ENCODE measurements around the gene PLK3. TPM values are rescaled to one million over a fixed set of nuclear protein-coding genes. Genes with fewer than 3 reads are reported as not detected.
A peak's percentile ranks its signal among the peaks of the same experiment; 100 is the strongest.
"Not testable (repeated sequence)": the region's sequence is repeated elsewhere in the genome, so short reads cannot be mapped to it uniquely, and the experiment has no call there.

Gene PLK3
- total RNA-seq, 1 donor from 2014 or later, result 10.0 TPM

DNA sequence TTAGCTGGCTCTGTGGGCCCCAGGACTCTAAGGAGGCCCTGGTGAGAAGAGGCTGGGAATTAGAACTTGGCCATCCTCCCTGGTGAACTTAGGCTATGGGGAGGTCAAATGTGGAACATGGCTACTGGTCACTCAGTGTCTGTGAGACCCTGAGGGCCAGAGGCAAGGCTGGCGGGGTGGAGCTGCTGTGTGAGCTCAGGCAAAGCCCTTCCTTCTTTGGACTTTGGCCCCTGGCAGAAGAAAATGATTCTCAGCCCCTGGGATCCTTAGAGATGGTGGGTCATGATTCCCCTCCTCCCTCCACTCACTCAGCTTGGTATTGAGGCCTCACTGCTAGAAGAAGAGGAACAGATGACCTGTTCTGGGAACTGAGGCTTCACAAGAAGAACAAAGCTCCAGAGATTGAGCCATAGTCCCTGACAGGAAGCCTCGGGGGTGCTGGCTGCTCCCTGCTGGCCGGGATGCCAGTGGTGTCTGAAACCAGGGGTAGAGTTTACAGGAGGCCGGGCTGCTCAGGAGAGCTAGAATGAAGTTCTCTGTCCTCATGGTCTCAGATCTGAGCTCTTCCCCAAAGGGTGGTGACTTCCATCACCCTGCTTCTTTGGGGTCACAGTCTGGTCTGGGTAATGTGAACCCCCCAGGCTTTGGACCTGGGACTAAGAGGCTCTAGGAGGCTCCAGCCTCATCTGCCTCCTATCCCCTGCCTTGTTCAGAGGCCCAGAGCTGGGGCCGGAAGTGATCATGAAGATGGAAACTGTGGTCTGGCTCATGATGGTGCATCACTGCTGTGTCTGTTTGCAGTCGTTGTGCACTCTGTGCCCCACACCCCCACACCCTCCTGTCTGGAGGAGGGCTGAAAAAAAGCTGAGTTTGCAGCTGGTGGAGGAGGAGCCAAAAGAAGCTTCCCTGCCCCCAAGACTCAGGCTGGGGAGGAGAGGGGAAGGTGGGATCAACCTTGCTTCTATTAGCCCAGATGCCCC lies 9.1 kb downstream of the PLK3 start:
- DNase-seq, result no peak

DNA sequence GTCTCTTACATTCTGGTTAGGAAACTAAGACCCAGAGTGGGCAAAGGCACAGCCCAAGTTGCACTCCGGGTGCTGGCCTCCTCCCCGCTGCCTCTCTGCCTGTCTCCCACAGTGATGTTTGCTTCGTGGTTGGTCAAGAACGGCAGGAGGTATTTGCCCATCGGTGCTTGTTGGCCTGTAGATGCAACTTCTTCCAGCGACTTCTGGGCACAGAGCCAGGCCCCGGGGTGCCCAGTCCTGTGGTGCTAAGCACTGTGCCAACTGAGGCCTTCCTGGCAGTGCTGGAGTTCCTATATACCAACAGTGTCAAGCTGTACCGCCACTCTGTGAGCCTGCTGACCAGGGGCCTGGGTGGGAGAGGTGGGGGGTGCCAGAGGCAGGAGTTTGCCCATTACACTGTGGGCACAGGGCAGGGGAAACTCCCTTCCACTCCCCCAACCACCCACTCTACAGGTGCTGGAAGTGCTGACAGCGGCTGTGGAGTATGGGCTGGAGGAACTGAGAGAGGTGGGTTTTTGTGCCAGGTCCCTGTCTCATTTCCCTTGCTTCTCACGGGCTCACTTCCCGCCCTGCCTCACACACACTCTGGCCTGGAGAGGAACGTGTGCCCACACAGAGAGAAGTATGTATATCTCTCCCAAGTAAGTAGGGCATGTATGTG lies 10.1 kb downstream of the PLK3 start:
- DNase-seq, result no peak

DNA sequence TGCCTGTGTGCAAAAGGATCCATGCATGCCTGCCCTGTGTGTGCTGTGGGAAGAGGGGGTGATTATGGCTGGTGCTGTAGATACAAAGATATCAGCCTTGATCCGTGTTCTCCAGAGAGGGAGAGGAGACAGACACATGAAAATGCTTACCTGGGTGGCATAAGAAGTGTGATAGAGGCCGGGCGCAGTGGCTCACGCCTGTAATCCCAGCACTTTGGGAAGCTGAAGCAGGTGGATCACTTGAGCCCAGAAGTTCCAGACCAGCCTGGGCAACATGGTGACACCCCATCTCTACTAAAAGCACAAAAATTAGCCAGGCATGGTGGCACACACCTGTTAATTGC lies 10.6 kb downstream of the PLK3 start:
- not testable (repeated sequence) for DNase-seq

GRCh38 chr1:44811234-44811633 lies 11.1 kb downstream of the PLK3 start:
- no peak for DNase-seq

- no peak for DNase-seq
Observed at GRCh38 chr1:44812822-44813543, 12.8 kb downstream of the PLK3 start.

DNA sequence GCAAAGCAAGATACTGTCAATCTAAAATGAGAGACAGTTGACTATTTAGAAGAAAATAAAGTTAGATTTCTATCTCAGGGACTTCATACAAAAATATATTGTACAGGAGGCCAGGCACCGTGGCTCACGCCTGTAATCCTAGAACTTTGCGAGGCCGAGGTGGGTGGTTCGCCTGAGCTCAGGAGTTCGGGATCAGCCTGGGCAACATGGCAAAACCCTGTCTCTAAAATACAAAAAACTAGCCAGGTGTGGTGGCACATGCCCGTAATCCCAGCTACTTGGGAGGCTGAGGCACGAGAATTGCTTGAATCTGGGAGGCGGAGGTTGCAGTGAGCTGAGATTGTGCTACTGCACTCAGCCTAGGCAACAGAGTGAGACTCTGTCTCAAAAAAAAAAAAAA lies 15.7 kb downstream of the PLK3 start:
- not testable (repeated sequence) for DNase-seq

GRCh38 chr1:44817307-44817706 lies 17.1 kb downstream of the PLK3 start:
- no peak for DNase-seq

- DNase-seq, result no peak
Observed at GRCh38 chr1:44817771-44818495, 17.8 kb downstream of the PLK3 start.

DNA sequence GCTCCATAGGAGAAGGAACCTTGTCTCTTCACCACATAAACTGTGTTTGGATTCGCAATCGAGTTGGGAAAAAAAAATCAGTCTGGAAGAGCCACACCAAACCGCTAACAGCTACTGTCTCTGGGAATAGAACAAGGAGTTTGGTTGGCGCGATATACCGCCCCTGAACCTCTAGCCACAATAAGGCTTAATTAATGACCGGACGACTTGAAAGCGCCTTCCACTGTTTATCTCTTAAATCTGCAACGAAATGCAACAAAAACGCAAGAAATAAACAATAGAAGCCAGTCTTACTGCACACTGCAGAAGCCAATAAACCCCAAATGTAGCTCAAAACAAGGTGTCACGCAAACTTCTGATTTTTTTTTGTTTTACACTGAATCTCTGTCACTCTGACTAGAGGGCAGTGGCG lies 19.0 kb downstream of the PLK3 start:
- no peak for DNase-seq

- peak; percentile 66 for DNase-seq
Observed at GRCh38 chr1:44819608-44820327, 19.6 kb downstream of the PLK3 start.

DNA sequence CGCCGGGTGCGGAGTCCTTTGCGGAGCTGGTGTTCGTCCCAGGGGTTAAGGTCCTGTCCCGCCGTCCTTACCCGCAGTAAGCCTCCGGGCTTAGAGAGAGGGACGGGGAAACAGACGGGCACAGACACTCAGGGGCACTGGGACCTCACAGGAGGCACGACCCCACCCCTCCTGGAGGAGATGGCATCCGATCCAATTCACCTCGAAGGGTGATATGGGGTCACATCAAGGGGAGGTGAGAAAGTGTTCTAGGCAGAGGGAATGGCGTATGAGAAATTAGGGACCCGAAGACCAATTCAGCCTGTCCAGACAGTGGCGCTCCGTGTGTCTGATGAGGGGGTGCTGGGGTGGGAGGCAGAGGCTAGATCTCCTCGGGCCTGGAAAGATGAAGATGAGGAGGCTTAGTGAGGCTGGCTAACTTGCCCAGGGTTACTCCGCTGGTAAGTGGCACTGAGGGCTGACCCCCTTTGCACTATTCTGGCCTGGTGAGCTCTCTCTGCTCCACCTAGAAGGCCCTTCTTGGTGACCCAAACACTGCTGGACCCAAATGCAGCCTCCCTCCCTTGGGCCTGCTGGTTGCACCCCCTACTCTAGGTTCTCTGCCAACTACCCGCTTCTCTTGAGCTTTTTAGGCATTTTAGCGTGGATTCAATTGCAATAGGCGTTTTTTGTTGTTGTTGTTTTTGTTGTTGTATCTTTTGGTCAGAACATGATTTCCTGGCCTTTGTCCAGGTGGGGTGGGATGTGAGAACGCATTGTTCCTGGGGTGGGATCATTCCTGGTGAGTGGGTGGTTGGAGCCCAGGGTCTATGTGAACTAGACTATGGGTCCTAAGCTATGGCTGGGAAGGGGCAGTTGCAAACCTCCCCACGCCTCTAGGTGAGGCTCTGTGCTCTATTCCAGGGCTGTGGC lies 20.4 kb downstream of the PLK3 start:
- DNase-seq, result no peak

DNA sequence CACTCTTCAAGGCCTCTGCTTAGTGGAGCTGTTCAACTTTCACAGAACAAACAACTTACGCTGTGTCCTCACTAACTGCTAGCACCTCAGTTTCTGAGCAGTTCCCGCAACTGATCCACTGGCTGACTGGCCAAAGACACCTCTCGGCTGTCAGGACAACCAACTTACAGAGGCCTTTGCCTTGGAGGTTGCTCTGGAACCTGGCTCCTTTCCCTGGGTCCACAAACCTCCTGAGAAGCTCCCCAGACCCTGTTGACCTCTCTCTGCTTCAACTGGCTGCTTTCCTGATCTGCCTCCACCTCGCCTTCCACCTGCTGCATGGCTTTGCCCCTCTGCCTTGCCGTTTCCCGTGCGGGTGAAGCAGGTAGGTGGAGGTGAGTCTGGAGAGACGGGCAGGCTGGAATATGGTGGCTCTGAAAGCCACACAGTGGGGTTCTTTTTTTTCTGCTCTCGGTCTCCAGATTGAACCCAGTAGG lies 21.1 kb downstream of the PLK3 start:
- no peak for DNase-seq

DNA sequence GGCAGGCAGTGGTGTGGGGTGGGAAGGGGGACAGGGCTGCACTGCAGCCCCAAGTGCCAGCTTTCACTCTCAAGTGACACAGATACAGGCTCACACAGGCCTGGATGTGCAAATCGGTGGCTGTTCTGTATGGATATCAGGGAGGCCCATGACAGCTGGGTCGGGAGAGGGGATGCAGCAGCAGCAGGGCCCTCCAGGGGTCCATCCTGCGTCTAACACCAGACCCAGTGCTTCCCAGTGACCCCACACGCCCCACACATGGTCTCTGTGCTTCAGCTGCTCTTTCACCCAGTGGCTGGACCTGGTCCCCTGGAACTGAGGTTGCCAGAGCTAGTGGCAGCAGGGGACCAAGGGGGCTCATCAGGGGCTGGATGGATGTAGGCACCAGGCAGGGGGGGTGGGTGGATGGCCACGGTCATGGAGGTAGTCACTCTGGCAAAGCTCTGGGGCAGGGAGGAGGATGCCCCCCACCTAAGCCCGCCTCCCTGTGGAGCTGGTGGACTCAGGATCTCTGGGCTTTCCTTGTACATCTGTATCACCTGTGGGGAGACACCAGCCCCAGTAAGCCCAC lies 22.0 kb downstream of the PLK3 start:
- no peak for DNase-seq

DNA sequence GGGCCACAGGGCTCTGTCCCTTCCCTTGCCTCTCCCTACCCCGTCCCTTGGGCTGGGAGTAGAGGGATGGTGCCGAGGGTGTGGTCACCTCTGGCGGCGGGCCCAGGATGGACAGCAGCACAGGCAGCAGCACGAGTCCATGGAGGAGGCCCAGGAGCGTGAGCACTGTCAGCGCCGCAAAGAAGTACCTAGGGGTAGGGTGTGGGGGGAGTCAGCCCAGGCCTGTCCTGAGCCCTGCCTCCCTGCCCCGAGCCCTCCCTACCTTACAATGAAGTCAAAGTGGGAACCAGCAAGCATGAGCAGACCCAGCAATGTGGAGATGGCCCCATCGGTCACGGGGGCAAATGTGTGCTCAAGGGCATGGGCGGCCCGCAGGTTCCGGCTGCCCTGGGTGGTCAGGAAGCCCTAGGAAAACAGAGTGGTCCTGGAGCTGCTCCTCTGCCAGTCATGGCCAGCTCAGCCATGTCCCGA lies 22.8 kb downstream of the PLK3 start:
- DNase-seq, result no peak

GRCh38 chr1:44824392-44824791 lies 24.2 kb downstream of the PLK3 start:
- DNase-seq, result not testable (repeated sequence)

DNA sequence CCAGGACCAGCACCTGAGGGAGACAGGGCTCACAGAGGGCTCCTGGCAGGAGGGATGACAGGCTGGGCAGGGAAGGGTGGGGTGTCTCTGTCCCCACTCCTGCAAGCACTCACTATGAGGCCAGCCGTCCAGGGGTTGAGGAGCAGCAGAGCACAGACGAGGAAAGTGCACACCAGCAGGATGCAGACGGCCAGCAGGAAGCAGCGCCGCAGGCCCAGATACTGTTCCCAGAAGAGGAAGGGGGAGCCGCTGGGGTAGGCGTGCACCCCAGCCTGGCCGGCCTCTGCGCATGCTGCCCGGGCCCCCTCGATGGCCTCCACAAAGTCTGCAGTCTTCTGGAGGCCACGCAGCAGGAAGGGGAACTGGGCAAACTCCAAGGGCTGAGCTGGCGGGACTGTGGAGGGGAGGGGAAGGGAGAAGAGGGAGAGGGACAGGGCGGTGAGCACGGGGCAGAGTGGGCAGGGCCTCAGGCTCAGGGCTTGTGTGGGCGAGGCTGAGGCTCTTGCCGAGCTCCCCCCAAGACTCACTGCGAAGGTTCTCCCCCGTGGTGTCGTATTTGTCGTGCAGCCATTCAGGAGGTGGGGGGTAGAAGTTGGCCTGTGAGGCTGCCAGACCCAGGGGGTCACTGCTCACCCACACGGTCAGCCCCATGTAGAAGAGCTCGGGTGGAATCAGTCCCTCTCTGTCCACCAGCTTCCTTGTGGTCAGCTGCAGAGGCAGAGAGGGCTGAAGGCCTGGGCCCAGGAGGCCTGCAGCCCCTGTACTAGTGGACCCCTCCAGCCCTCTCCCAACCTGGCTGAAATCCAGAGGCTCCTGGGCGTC lies 26.4 kb downstream of the PLK3 start:
- no peak for DNase-seq

DNA sequence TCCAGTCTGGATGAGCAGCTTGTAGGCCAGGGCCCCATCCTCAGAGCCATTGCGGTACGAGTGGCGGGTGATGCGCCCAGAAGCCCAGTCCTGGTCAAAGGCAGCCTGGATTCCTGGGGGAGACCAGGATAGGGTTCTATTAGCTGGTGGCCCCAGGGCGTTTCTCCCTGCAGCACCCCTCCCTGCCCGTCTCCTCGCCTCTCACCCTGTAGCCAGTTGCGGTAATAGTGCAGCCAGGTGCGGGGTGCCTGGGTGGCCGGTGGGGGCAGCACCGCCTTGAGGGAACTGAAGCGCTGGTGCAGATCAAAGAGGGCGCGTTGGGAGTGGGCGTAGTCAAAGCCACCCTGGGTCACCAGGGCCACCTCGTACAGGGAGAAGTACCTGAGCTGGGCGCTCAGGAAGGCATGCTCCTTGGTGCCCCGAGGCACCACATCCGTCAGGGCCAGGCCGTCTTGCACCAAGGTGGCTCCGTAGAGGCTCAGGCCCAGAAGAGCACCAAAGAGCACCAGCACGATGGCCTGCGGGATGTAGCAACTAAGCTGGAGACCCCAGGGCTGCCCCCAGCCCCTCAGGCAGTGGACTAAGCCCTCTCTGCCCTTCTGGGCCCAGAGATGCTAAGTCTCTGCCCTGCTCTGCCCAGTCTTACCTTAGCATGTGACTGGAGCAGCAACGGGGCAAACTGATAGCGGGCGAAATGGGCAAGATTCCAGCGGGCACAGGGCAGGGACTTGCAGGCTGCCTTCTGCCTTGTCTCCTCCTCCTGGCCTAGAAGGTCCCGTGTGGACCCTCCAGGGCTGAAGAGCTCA lies 27.2 kb downstream of the PLK3 start:
- DNase-seq, result no peak
